Measurements from ENCODE around the gene ZWILCH.

DNA sequence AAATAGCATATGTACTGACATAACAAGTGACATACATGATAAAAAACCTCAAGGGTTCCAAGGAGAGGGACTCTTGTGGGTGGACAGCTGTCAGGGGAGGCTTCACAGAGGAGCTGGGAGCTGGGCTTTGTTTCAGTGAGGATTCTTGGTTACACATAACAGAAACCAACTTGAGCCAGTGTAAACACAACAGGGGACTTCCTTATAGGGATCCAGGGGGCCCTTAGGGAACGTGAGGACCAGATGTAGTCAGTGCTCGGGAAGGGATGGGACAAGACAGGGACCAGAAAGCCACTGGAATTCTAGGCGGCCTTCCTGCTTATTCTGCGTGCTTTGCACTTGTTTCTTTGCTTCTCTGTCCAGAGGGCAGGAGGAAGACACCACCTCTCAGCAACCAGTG is 42.5 kb upstream of the ZWILCH start:
- no peak for TF ChIP-seq EZH2phosphoT487 (IDR thresholded peaks at IDR 0.05; ENCODE audit: insufficient read depth, low read depth)
- TF ChIP-seq EZH2 (IDR thresholded peaks at IDR 0.05; ENCODE audit: insufficient read depth, poor library complexity, severe bottlenecking), result no peak
